ENCODE data around the gene DNAH17. TPM values are rescaled to one million over a fixed set of nuclear protein-coding genes. Genes with fewer than 3 reads are reported as not detected.

The DNAH17 gene
- total RNA-seq, 1 donor from 2014 or later = 1.3 TPM

GRCh38 chr17:78605886-78606285 lies 28.7 kb upstream of the DNAH17 start:
- peaks cover 2% of the 10 kb centered on the region for H3K4me1 Mint-ChIP-seq (ENCODE audit: low read depth, unreplicated experiment)
- no peak for DNase-seq
- no peaks in the 10 kb centered on the region for H3K36me3 Mint-ChIP-seq (ENCODE audit: unreplicated experiment)
- H3K4me3 Mint-ChIP-seq (ENCODE audit: unreplicated experiment) = no peak overlapping the region
- no peaks in the 10 kb centered on the region for H3K27me3 Mint-ChIP-seq (ENCODE audit: unreplicated experiment)
- no peak overlapping the region for H3K27ac Mint-ChIP-seq (ENCODE audit: unreplicated experiment)
- peaks cover 3% of the 10 kb centered on the region for H3K9me3 Mint-ChIP-seq (ENCODE audit: unreplicated experiment)
- TF ChIP-seq CTCF (IDR thresholded peaks at IDR 0.05; ENCODE audit: partially characterized antibody, unreplicated experiment) = no peak

DNA sequence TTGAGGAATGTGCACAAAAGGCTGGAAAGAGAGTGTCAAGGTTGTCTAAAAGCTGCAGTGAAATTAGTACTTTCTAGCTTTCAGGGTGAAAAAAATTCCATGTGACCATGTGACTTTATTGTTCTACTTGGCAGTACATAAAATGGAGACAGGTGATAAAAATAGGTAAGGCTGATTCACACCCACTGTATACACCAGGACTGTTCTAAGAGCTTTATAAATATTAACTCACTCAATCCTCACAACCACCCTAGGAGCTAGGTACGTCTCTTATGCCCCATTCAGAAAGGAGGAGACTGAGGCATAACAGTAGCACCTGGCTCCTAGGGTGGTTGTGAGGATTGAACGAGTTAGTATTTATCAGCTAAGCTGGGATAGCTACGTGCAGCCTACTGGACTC lies 28.2 kb upstream of the DNAH17 start:
- Mint-ChIP-seq H3K27ac (ENCODE audit: unreplicated experiment) (no peak overlapping the region), H3K27me3 (ENCODE audit: unreplicated experiment) (no peaks in the 10 kb centered on the region), H3K4me3 (ENCODE audit: unreplicated experiment) (no peak overlapping the region), H3K4me1 (ENCODE audit: low read depth, unreplicated experiment) (peaks cover 3% of the 10 kb centered on the region), H3K36me3 (ENCODE audit: unreplicated experiment) (no peaks in the 10 kb centered on the region), H3K9me3 (ENCODE audit: unreplicated experiment) (peaks cover 1% of the 10 kb centered on the region)
- DNase-seq = no peak
- TF ChIP-seq CTCF (IDR thresholded peaks at IDR 0.05; ENCODE audit: partially characterized antibody, unreplicated experiment) = no peak

GRCh38 chr17:78602246-78602645 lies 25.1 kb upstream of the DNAH17 start:
- no peak overlapping the region for H3K27ac Mint-ChIP-seq (ENCODE audit: unreplicated experiment)
- peaks cover 3% of the 10 kb centered on the region for H3K27me3 Mint-ChIP-seq (ENCODE audit: unreplicated experiment)
- H3K9me3 Mint-ChIP-seq (ENCODE audit: unreplicated experiment) = peaks cover 5% of the 10 kb centered on the region
- no peak overlapping the region for H3K4me3 Mint-ChIP-seq (ENCODE audit: unreplicated experiment)
- H3K4me1 Mint-ChIP-seq (ENCODE audit: low read depth, unreplicated experiment) = peaks cover 20% of the 10 kb centered on the region
- H3K36me3 Mint-ChIP-seq (ENCODE audit: unreplicated experiment) = no peaks in the 10 kb centered on the region
- DNase-seq = no peak
- no peak for TF ChIP-seq CTCF (IDR thresholded peaks at IDR 0.05; ENCODE audit: partially characterized antibody, unreplicated experiment)

DNA sequence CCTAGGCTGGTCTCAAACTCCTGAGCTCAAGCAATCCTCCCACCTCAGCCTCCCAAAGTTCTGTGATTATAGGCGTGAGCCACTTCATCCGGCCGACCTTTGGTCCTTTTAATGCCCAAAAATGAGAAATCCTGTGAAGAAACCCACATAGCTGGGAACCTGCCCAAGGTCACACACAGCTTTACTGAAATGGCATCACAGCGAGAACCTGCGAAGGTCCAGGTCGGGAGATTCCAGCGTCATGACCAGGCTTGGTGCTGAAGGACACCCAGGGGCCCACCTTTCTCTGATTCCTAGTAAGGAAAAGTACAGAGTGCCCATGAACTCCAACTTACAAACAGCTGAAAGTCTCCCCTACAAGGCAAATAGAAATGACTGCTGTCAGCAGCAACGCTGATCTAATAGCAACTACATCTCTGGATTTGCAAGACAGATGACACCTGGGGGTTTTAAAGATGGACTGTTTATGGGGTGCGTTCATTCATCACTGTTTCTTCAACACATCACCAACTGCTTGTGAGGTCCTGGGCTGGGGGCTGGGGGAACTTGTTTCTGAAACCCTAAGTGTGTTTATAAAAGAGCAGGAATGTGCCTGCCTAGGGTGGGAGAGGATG lies 24.5 kb upstream of the DNAH17 start:
- H3K36me3 Mint-ChIP-seq (ENCODE audit: unreplicated experiment) = no peaks in the 10 kb centered on the region
- DNase-seq = no peak
- no peak for TF ChIP-seq CTCF (IDR thresholded peaks at IDR 0.05; ENCODE audit: partially characterized antibody, unreplicated experiment)
- H3K27ac Mint-ChIP-seq (ENCODE audit: unreplicated experiment) = no peak overlapping the region
- peaks cover 3% of the 10 kb centered on the region for H3K27me3 Mint-ChIP-seq (ENCODE audit: unreplicated experiment)
- peaks cover 25% of the 10 kb centered on the region for H3K4me1 Mint-ChIP-seq (ENCODE audit: low read depth, unreplicated experiment)
- no peak overlapping the region for H3K4me3 Mint-ChIP-seq (ENCODE audit: unreplicated experiment)
- peaks cover 8% of the 10 kb centered on the region for H3K9me3 Mint-ChIP-seq (ENCODE audit: unreplicated experiment)

GRCh38 chr17:78600181-78600721 lies 23.1 kb upstream of the DNAH17 start:
- TF ChIP-seq CTCF (IDR thresholded peaks at IDR 0.05; ENCODE audit: partially characterized antibody, unreplicated experiment) = no peak
- no peak overlapping the region for H3K4me3 Mint-ChIP-seq (ENCODE audit: unreplicated experiment)
- H3K27ac Mint-ChIP-seq (ENCODE audit: unreplicated experiment) = peak overlapping the region; percentile 99
- H3K4me1 Mint-ChIP-seq (ENCODE audit: low read depth, unreplicated experiment) = peaks cover 25% of the 10 kb centered on the region
- peaks cover 8% of the 10 kb centered on the region for H3K9me3 Mint-ChIP-seq (ENCODE audit: unreplicated experiment)
- H3K27me3 Mint-ChIP-seq (ENCODE audit: unreplicated experiment) = peaks cover 3% of the 10 kb centered on the region
- no peak for DNase-seq
- no peaks in the 10 kb centered on the region for H3K36me3 Mint-ChIP-seq (ENCODE audit: unreplicated experiment)
